ENCODE data around the gene CDIP1.

CDIP1 gene

GRCh38 chr16:4561596-4561995 lies 23.0 kb upstream of the CDIP1 start:
- no peaks in the 10 kb centered on the region for H4K20me1 ChIP-seq (ENCODE audit: insufficient read depth)
- H3K27ac ChIP-seq: no peak overlapping the region
- H3K4me3 ChIP-seq (IDR thresholded peaks at IDR 0.05; ENCODE audit: insufficient read depth, low read depth, low read length): no peak overlapping the region
- H2AFZ ChIP-seq (ENCODE audit: low read depth): no peak overlapping the region
- peaks cover 8% of the 10 kb centered on the region for H3K4me1 ChIP-seq (ENCODE audit: low read depth, poor library complexity, severe bottlenecking)
- H3K27me3 ChIP-seq (ENCODE audit: insufficient read depth, low read depth): no peaks in the 10 kb centered on the region; the same call in 1 of the 2 replicates
- no peak overlapping the region for H3K4me2 ChIP-seq
- TF ChIP-seq CTCF (conservative IDR thresholded peaks at IDR 0.05; ENCODE audit: low read depth, low read length): no peak
- H3K79me2 ChIP-seq (ENCODE audit: insufficient read depth, low read depth): no peaks in the 10 kb centered on the region
- no peaks in the 10 kb centered on the region for H3K36me3 ChIP-seq (ENCODE audit: insufficient read depth)
- H3K9ac ChIP-seq: no peak overlapping the region

GRCh38 chr16:4557973-4558372 lies 19.4 kb upstream of the CDIP1 start:
- H3K79me2 ChIP-seq (ENCODE audit: insufficient read depth, low read depth): no peaks in the 10 kb centered on the region
- no peak overlapping the region for H3K9ac ChIP-seq
- H3K36me3 ChIP-seq (ENCODE audit: insufficient read depth): no peaks in the 10 kb centered on the region
- no peak overlapping the region for H2AFZ ChIP-seq (ENCODE audit: low read depth)
- no peak overlapping the region for H3K27ac ChIP-seq
- TF ChIP-seq CTCF (conservative IDR thresholded peaks at IDR 0.05; ENCODE audit: low read depth, low read length): no peak
- H3K4me3 ChIP-seq (IDR thresholded peaks at IDR 0.05; ENCODE audit: insufficient read depth, low read depth, low read length): no peak overlapping the region
- H3K4me2 ChIP-seq: no peak overlapping the region
- H3K4me1 ChIP-seq (ENCODE audit: low read depth, poor library complexity, severe bottlenecking): no peaks in the 10 kb centered on the region
- H3K27me3 ChIP-seq (ENCODE audit: insufficient read depth, low read depth): no peaks in the 10 kb centered on the region
- H4K20me1 ChIP-seq (ENCODE audit: insufficient read depth): no peaks in the 10 kb centered on the region

GRCh38 chr16:4556580-4556979 lies 18.0 kb upstream of the CDIP1 start:
- H3K27me3 ChIP-seq (ENCODE audit: insufficient read depth, low read depth): no peaks in the 10 kb centered on the region
- no peak overlapping the region for H3K27ac ChIP-seq
- no peak for TF ChIP-seq CTCF (conservative IDR thresholded peaks at IDR 0.05; ENCODE audit: low read depth, low read length)
- no peaks in the 10 kb centered on the region for H3K4me1 ChIP-seq (ENCODE audit: low read depth, poor library complexity, severe bottlenecking)
- H3K79me2 ChIP-seq (ENCODE audit: insufficient read depth, low read depth): no peaks in the 10 kb centered on the region
- H3K4me3 ChIP-seq (IDR thresholded peaks at IDR 0.05; ENCODE audit: insufficient read depth, low read depth, low read length): no peak overlapping the region
- H4K20me1 ChIP-seq (ENCODE audit: insufficient read depth): no peaks in the 10 kb centered on the region
- H3K4me2 ChIP-seq: no peak overlapping the region
- H3K36me3 ChIP-seq (ENCODE audit: insufficient read depth): no peaks in the 10 kb centered on the region
- no peak overlapping the region for H2AFZ ChIP-seq (ENCODE audit: low read depth)
- H3K9ac ChIP-seq: no peak overlapping the region

- Histone ChIP-seq H4K20me1 (ENCODE audit: insufficient read depth) (no peaks in the 10 kb centered on the region), H3K4me1 (ENCODE audit: low read depth, poor library complexity, severe bottlenecking) (no peaks in the 10 kb centered on the region), H3K4me2 (no peak within 1 kb of the TSS), H2AFZ (ENCODE audit: low read depth) (no peak within 1 kb of the TSS), H3K27ac (no peak within 1 kb of the TSS), H3K9ac (no peak within 1 kb of the TSS), H3K36me3 (ENCODE audit: insufficient read depth) (no peaks in the 10 kb centered on the region), H3K4me3 (IDR thresholded peaks at IDR 0.05; ENCODE audit: insufficient read depth, low read depth, low read length) (no peak within 1 kb of the TSS), H3K27me3 (ENCODE audit: insufficient read depth, low read depth) (no peaks in the 10 kb centered on the region), H3K79me2 (ENCODE audit: insufficient read depth, low read depth) (no peaks in the 10 kb centered on the region)
- no peak for TF ChIP-seq CTCF (conservative IDR thresholded peaks at IDR 0.05; ENCODE audit: low read depth, low read length)
Observed at GRCh38 chr16:4556112-4556511, 17.5 kb upstream of the CDIP1 start, which contains the start of gene C16orf96. Gene C16orf96, plus strand, starts transcription at chr16:4556340. Its CDS starts 150 bp downstream, at chr16:4556490.

All from KMS-11 (cell line).